SK-N-SH (cell line): ENCODE measurements around the gene PTDSS2. TPM values are rescaled to one million over a fixed set of nuclear protein-coding genes. Genes with fewer than 3 reads are reported as not detected.

Source experiments
- CTCF ChIA-PET: fragments of 300-600, 350-600 bp; formaldehyde crosslinking; extraction: SDS; loops from one replicate; lab custom pipeline; 2021; lab: Yijun Ruan, JAX
- POLR2A ChIA-PET: fragments of 350-600 bp; sonication (Branson Sonifier 250); formaldehyde crosslinking; extraction: SDS; loops from one replicate; lab custom pipeline; 2020; ENCODE audit warnings: antibody characterized with exemption, inconsistent platforms; lab: Yijun Ruan, JAX
- DNase-seq: peaks from one replicate; pipeline ENCODE4 v3.0.0; 2012
- H2AFZ ChIP-seq: fragments of 200-600 bp; sonication (generic); 2 replicates; pipeline ENCODE4 v1.8.1; 2016; ENCODE audit warnings: antibody characterized with exemption, mild to moderate bottlenecking, low read depth
- H3F3A ChIP-seq: fragments of 200-600 bp; sonication (generic); replicated peaks from 2 replicates; pipeline ENCODE3; 2016; ENCODE audit warnings: antibody characterized with exemption, mild to moderate bottlenecking; ENCODE audit not compliant: insufficient read depth
- H3K27ac ChIP-seq, 2 experiments: fragments of 200-500 bp in 1 of 2; fragments of 200-600 bp in 1 of 2; sonication (Bioruptor generic) in 1 of 2; sonication (generic), shearing (Covaris generic) in 1 of 2; 2 replicates each; pipeline versions ENCODE4 v1.5.1 to v1.6.1; 2014 to 2016; ENCODE audit warnings: low read depth in 2 of 2, inconsistent platforms in 1 of 2, low read length in 1 of 2, mild to moderate bottlenecking in 1 of 2, mixed read lengths in 1 of 2
- H3K27me3 ChIP-seq: fragments of 200-600 bp; sonication (generic), shearing (Covaris generic); 2 replicates; pipeline ENCODE4 v1.6.1; 2016; ENCODE audit warnings: mixed run types; ENCODE audit not compliant: insufficient read depth
- H3K36me3 ChIP-seq, 2 experiments: fragments of 200-500 bp in 1 of 2; fragments of 200-600 bp in 1 of 2; sonication (Bioruptor generic) in 1 of 2; sonication (generic) in 1 of 2; replicated peaks in 1 of 2; 2 replicates each; pipeline versions ENCODE3 to v1.5.1; 2014 to 2016; ENCODE audit warnings: low read length in 1 of 2, mild to moderate bottlenecking in 1 of 2; ENCODE audit not compliant: insufficient read depth in 2 of 2, control insufficient read depth in 1 of 2
- H3K4me1 ChIP-seq, 2 experiments: fragments of 200-500 bp in 1 of 2; fragments of 200-600 bp in 1 of 2; sonication (Bioruptor generic) in 1 of 2; sonication (generic), shearing (Covaris generic) in 1 of 2; 2 replicates each; pipeline versions ENCODE4 v1.5.1 to v1.6.1; 2014 to 2016; ENCODE audit warnings: low read depth in 1 of 2, low read length in 1 of 2, mixed run types in 1 of 2; ENCODE audit not compliant: insufficient read depth in 2 of 2, control insufficient read depth in 1 of 2
- H3K4me2 ChIP-seq: fragments of 200-600 bp; sonication (generic), shearing (Covaris generic); 2 replicates; pipeline ENCODE4 v1.6.1; 2017; ENCODE audit warnings: mixed run types
- H3K4me3 ChIP-seq, 2 experiments: fragments of 200-500 bp in 1 of 2; fragments of 200-600 bp in 1 of 2; sonication (Bioruptor generic) in 1 of 2; sonication (generic), shearing (Covaris generic) in 1 of 2; 2 replicates each; pipeline versions ENCODE4 v1.5.1 to v1.8.1; 2014 to 2016; ENCODE audit warnings: low read depth in 2 of 2, inconsistent platforms in 1 of 2, low read length in 1 of 2, mild to moderate bottlenecking in 1 of 2, mixed read lengths in 1 of 2, moderate library complexity in 1 of 2
- H3K79me2 ChIP-seq: fragments of 200-600 bp; sonication (generic); 2 replicates; pipeline ENCODE4 v1.8.1; 2017; ENCODE audit warnings: mild to moderate bottlenecking; ENCODE audit not compliant: insufficient read depth
- H3K9ac ChIP-seq: fragments of 200-600 bp; sonication (generic); 2 replicates; pipeline ENCODE4 v1.6.1; 2017; ENCODE audit warnings: mixed run types
- H3K9me2 ChIP-seq: fragments of 200-600 bp; sonication (generic); 2 replicates; pipeline ENCODE4 v1.6.1; 2017; ENCODE audit warnings: mixed run types
- H3K9me3 ChIP-seq: fragments of 200-600 bp; sonication (generic); 2 replicates; pipeline ENCODE4 v1.6.1; 2017; ENCODE audit warnings: mixed run types, mild to moderate bottlenecking, moderate library complexity
- H4K20me1 ChIP-seq: fragments of 200-600 bp; sonication (generic); 2 replicates; pipeline ENCODE4 v1.6.1; 2017; ENCODE audit warnings: mild to moderate bottlenecking, mixed run types; ENCODE audit not compliant: insufficient read depth
- CHD2 ChIP-seq: fragments of 150-350 bp; IDR thresholded peaks from 2 replicates; pipeline ENCODE4 v1.6.1; 2018; ENCODE audit warnings: low read length; ENCODE audit not compliant: partially characterized antibody
- ELF1 ChIP-seq: IDR thresholded peaks from 2 replicates; pipeline ENCODE4 v1.4.0; 2012
- EP300 ChIP-seq, 2 experiments: IDR thresholded peaks; 2 replicates each; pipeline versions ENCODE4 v1.4.0 to v1.6.1; 2012; ENCODE audit warnings: borderline replicate concordance in 1 of 2, low read depth in 1 of 2, low read length in 1 of 2
- FOSL2 ChIP-seq: IDR thresholded peaks from 2 replicates; pipeline ENCODE4 v1.4.0; 2012; ENCODE audit warnings: low read depth, mild to moderate bottlenecking, moderate library complexity, borderline replicate concordance
- FOXJ3 ChIP-seq: sonication (generic); formaldehyde crosslinking; IDR thresholded peaks from 2 replicates; pipeline ENCODE4 v1.5.1; 2020; ENCODE audit warnings: mild to moderate bottlenecking, missing genetic modification reagents
- FOXM1 ChIP-seq: IDR thresholded peaks from 2 replicates; pipeline ENCODE4 v1.4.0; 2012; ENCODE audit warnings: low read depth, mild to moderate bottlenecking
- GABPA ChIP-seq: IDR thresholded peaks from 2 replicates; pipeline ENCODE4 v1.4.0; 2012; ENCODE audit warnings: low read depth, mild to moderate bottlenecking
- MEF2A ChIP-seq: IDR thresholded peaks from 2 replicates; pipeline ENCODE4 v1.4.0; 2012; ENCODE audit warnings: low read depth, borderline replicate concordance
- MXI1 ChIP-seq: IDR thresholded peaks from 2 replicates; pipeline ENCODE4 v1.6.1; 2012; ENCODE audit warnings: mild to moderate bottlenecking, low read depth, low read length, improper control_type of control experiment
- NFIC ChIP-seq: IDR thresholded peaks from 2 replicates; pipeline ENCODE4 v1.4.0; 2012; ENCODE audit warnings: borderline replicate concordance
- NRF1 ChIP-seq: IDR thresholded peaks from 2 replicates; pipeline ENCODE4 v1.6.1; 2012; ENCODE audit warnings: low read depth, mild to moderate bottlenecking, low read length
- POLR2AphosphoS5 ChIP-seq: IDR thresholded peaks from 2 replicates; pipeline ENCODE4 v1.6.1; 2012; ENCODE audit warnings: low read depth, low read length
- RCOR1 ChIP-seq: fragments of 150-350 bp; IDR thresholded peaks from 2 replicates; pipeline ENCODE4 v1.6.1; 2017; ENCODE audit warnings: antibody characterized with exemption, low read length
- RFX5 ChIP-seq: IDR thresholded peaks from 2 replicates; pipeline ENCODE4 v1.6.1; 2012; ENCODE audit warnings: mild to moderate bottlenecking, improper control_type of control experiment, low read length
- RXRA ChIP-seq: IDR thresholded peaks from 2 replicates; pipeline ENCODE4 v1.4.0; 2012; ENCODE audit warnings: low read depth, mild to moderate bottlenecking, borderline replicate concordance
- SIN3A ChIP-seq: IDR thresholded peaks from 2 replicates; pipeline ENCODE4 v1.6.1; 2012; ENCODE audit warnings: low read depth, mild to moderate bottlenecking, low read length, moderate library complexity, borderline replicate concordance
- SMC3 ChIP-seq: IDR thresholded peaks from 2 replicates; pipeline ENCODE4 v1.6.1; 2012; ENCODE audit warnings: low read depth, low read length, improper control_type of control experiment
- TCF12 ChIP-seq: IDR thresholded peaks from 2 replicates; pipeline ENCODE4 v1.4.0; 2012
- TEAD4 ChIP-seq: IDR thresholded peaks from 2 replicates; pipeline ENCODE4 v1.4.0; 2012; ENCODE audit warnings: mild to moderate bottlenecking, borderline replicate concordance; ENCODE audit not compliant: insufficient read depth
- WGBS: methylation state at CpG from one replicate; pipeline ENCODE4 v1.1.6; 2017; ENCODE audit warnings: low lambda C conversion rate; 5-methylcytosine and 5-hydroxymethylcytosine counted together
- polyA plus RNA-seq, 3 experiments: library from polyadenylated mRNA; depleted of rRNA; stranded (reverse); fragments of >200 nt; gene quantifications; 2 replicates each; pipeline ENCODE4 v1.2.3, GENCODE V29; 2012
- TF ChIP-seq, protein P1 (sequence below): IDR thresholded peaks from 2 replicates; pipeline ENCODE4 v1.4.0; 2012; ENCODE audit warnings: low read depth
- TF ChIP-seq, protein P2 (sequence below): fragments of 150-350 bp; IDR thresholded peaks from 2 replicates; pipeline ENCODE4 v1.6.1; 2017; ENCODE audit warnings: antibody characterized with exemption, low read length, low read depth, borderline replicate concordance
- TF ChIP-seq, protein P3 (sequence below): IDR thresholded peaks from 2 replicates; pipeline ENCODE4; 2012
- TF ChIP-seq, protein P4 (sequence below): fragments of 150-350 bp; IDR thresholded peaks from 2 replicates; pipeline ENCODE4 v1.6.1; 2016; ENCODE audit warnings: mild to moderate bottlenecking, low read depth, low read length

The PTDSS2 gene
- polyA plus RNA-seq, 1 of the 3 experiments (the other 2 are of a cell fraction), result 28.6 TPM

- CTCF ChIA-PET, result interaction anchor here (1.6 to 3.1 kb wide), 3 partner anchors 12 to 31 kb away, joined by 4 to 9 read pairs (median 4); no protein-coding TSS in a partner anchor
- POLR2A ChIA-PET, result no interaction called here
Measured at GRCh38 chr11:428295-428694, 21.8 kb upstream of the PTDSS2 start.

DNA sequence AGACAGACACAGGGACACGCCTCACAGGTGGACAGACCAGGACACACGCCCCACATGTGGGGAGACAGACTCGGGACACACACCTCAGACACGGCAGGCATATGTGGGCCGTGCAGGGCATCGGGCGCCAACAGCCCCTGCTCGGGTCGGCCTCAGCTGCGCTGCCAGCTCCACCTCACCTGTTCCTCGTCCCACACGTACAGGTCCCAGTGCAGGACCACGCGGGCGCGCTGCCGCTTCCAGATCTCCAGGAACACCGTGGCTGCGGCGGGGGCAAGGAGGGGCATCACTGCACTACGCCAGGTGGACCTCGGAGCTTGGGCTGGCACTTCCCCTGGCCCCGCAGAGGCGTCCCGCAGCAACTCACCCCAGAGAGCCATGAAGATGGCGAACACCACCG, 20.7 kb upstream of the PTDSS2 start:
- ChIA-PET POLR2A (no interaction called here), CTCF (interaction anchor here (1.6 to 1.9 kb wide), 2 partner anchors 11 to 18 kb away, joined by 4 read pairs; no protein-coding TSS in a partner anchor)
- DNase-seq, result peak; percentile 52
- no peak overlapping the region for H3K4me3 ChIP-seq
- no peaks in the 10 kb centered on the region for H3K36me3 ChIP-seq
- no peaks in the 10 kb centered on the region for H3K9me3 ChIP-seq
- no peak overlapping the region for H3K9ac ChIP-seq
- H3K27me3 ChIP-seq, result peaks cover 8% of the 10 kb centered on the region; the same call in 1 of the 2 replicates
- H3K4me1 ChIP-seq, result no peaks in the 10 kb centered on the region; a peak in 1 of 4 replicates
- WGBS, result 51% methylated on average over 16 of the region's 27 CpGs
- no peaks in the 10 kb centered on the region for H3F3A ChIP-seq
- H3K9me2 ChIP-seq, result no peaks in the 10 kb centered on the region
- no peaks in the 10 kb centered on the region for H3K79me2 ChIP-seq
- H4K20me1 ChIP-seq, result no peaks in the 10 kb centered on the region
- no peak overlapping the region for H2AFZ ChIP-seq
- H3K27ac ChIP-seq, result no peak overlapping the region
- H3K4me2 ChIP-seq, result no peak overlapping the region
- TF ChIP-seq FOXJ3, result no peak
- TF ChIP-seq MXI1, result no peak
- TF ChIP-seq TEAD4, result no peak
- no peak for TF ChIP-seq SIN3A
- no peak for TF ChIP-seq NRF1
- no peak for TF ChIP-seq RFX5
- TF ChIP-seq GABPA, result no peak
- TF ChIP-seq RXRA, result no peak
- TF ChIP-seq SMC3, result no peak
- TF ChIP-seq, protein P1, sequence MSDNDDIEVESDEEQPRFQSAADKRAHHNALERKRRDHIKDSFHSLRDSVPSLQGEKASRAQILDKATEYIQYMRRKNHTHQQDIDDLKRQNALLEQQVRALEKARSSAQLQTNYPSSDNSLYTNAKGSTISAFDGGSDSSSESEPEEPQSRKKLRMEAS, result no peak
- TF ChIP-seq EP300 (IDR thresholded peaks at IDR 0.05; ENCODE audit: borderline replicate concordance in 1 of 2, low read depth in 1 of 2, low read length in 1 of 2), result no peak
- no peak for TF ChIP-seq CHD2
- TF ChIP-seq, protein P2, sequence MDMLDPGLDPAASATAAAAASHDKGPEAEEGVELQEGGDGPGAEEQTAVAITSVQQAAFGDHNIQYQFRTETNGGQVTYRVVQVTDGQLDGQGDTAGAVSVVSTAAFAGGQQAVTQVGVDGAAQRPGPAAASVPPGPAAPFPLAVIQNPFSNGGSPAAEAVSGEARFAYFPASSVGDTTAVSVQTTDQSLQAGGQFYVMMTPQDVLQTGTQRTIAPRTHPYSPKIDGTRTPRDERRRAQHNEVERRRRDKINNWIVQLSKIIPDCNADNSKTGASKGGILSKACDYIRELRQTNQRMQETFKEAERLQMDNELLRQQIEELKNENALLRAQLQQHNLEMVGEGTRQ, result no peak
- no peak for TF ChIP-seq ELF1
- TF ChIP-seq RCOR1, result no peak
- no peak for TF ChIP-seq FOSL2

More at GRCh38 chr11:428295-428694, 21.8 kb upstream of the PTDSS2 start:
- H3F3A ChIP-seq, result no peaks in the 10 kb centered on the region
- no peak for DNase-seq
- 44% methylated on average over 10 of the region's 24 CpGs for WGBS
- H3K36me3 ChIP-seq, result no peaks in the 10 kb centered on the region
- H4K20me1 ChIP-seq, result no peaks in the 10 kb centered on the region
- no peak overlapping the region for H3K9ac ChIP-seq
- no peak overlapping the region for H3K4me3 ChIP-seq
- TF ChIP-seq FOSL2 (no peak), MEF2A (no peak), TCF12 (no peak), POLR2AphosphoS5 (no peak), FOXM1 (no peak), MXI1 (no peak), TEAD4 (no peak), SIN3A (no peak), NFIC (no peak)
- TF ChIP-seq, protein P3, sequence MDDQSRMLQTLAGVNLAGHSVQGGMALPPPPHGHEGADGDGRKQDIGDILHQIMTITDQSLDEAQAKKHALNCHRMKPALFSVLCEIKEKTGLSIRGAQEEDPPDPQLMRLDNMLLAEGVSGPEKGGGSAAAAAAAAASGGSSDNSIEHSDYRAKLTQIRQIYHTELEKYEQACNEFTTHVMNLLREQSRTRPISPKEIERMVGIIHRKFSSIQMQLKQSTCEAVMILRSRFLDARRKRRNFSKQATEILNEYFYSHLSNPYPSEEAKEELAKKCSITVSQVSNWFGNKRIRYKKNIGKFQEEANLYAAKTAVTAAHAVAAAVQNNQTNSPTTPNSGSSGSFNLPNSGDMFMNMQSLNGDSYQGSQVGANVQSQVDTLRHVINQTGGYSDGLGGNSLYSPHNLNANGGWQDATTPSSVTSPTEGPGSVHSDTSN, result no peak
- TF ChIP-seq, protein P2, result no peak
- TF ChIP-seq, protein P4, sequence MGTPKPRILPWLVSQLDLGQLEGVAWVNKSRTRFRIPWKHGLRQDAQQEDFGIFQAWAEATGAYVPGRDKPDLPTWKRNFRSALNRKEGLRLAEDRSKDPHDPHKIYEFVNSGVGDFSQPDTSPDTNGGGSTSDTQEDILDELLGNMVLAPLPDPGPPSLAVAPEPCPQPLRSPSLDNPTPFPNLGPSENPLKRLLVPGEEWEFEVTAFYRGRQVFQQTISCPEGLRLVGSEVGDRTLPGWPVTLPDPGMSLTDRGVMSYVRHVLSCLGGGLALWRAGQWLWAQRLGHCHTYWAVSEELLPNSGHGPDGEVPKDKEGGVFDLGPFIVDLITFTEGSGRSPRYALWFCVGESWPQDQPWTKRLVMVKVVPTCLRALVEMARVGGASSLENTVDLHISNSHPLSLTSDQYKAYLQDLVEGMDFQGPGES, result no peak
- TF ChIP-seq, all 33 proteins: peak for 0
- no peaks in the 10 kb centered on the region for H3K4me1 ChIP-seq
- H3K9me3 ChIP-seq, result no peaks in the 10 kb centered on the region
- H3K9me2 ChIP-seq, result no peaks in the 10 kb centered on the region
- no peaks in the 10 kb centered on the region for H3K27me3 ChIP-seq
- H3K79me2 ChIP-seq, result no peaks in the 10 kb centered on the region
- no peak overlapping the region for H2AFZ ChIP-seq
- no peak overlapping the region for H3K4me2 ChIP-seq
- no peak overlapping the region for H3K27ac ChIP-seq
